Activated CD8-positive, alpha-beta T cell treated with anti-CD3 and anti-CD28 coated beads, Interleukin-2, amount 10 ng/mL, durations not matched to agents 7 days and 5 days (primary cell): ENCODE measurements around the gene LTBP4. TPM values are rescaled to one million over a fixed set of nuclear protein-coding genes. Genes with fewer than 3 reads are reported as not detected.

ENCODE experiments used
- ATAC-seq: fragments of 150-1000 bp; cut with Tn5 transposase; one replicate; pipeline ENCODE4 v1.10.0; 2021; ENCODE audit warnings: moderate library complexity
- CTCF ChIA-PET: fragments of 350-600 bp; sonication (Branson Sonifier 250); formaldehyde crosslinking; loops from one replicate; lab custom pipeline; 2021; ENCODE audit warnings: antibody characterized with exemption; lab: Charles Lee
- POLR2A ChIA-PET: fragments of 350-600 bp; sonication (Branson Sonifier 250); formaldehyde crosslinking; loops from one replicate; lab custom pipeline; 2021; ENCODE audit warnings: antibody characterized with exemption; lab: Charles Lee
- DNase-seq: peaks from one replicate; pipeline ENCODE4 v3.0.0-alpha.2; 2020
- H3K27ac Mint-ChIP-seq: one replicate; pipeline ENCODE4 v1.8.0; 2021; ENCODE audit warnings: mild to moderate bottlenecking, mixed read lengths
- H3K27me3 Mint-ChIP-seq: one replicate; pipeline ENCODE4 v1.8.0; 2021; ENCODE audit warnings: low read depth, mixed read lengths
- H3K36me3 Mint-ChIP-seq: one replicate; pipeline ENCODE4 v1.8.0; 2021; ENCODE audit warnings: low read depth, mixed read lengths
- H3K4me1 Mint-ChIP-seq: one replicate; pipeline ENCODE4 v1.8.0; 2021; ENCODE audit warnings: low read depth, mixed read lengths
- H3K4me3 Mint-ChIP-seq: one replicate; pipeline ENCODE4 v1.8.0; 2021; ENCODE audit warnings: mild to moderate bottlenecking, mixed read lengths
- H3K9me3 Mint-ChIP-seq: one replicate; pipeline ENCODE4 v1.8.0; 2022; ENCODE audit warnings: mixed read lengths; ENCODE audit not compliant: insufficient read depth
- total RNA-seq, 2 experiments: library from RNA; stranded (reverse); gene quantifications; one replicate each; pipeline ENCODE4 v1.2.3, GENCODE V29; 2021

The LTBP4 gene
- total RNA-seq, 2 experiments from 2014 or later: 54.3 to 54.7 TPM

GRCh38 chr19:40599331-40599901 lies 1.8 kb upstream of the LTBP4 start:
- ATAC-seq (no peak), DNase-seq (peak; percentile 46)
- ChIA-PET POLR2A (interaction anchor here (2.1 kb wide), 1 partner anchor 51 kb away, joined by 7 read pairs; no protein-coding TSS in a partner anchor), CTCF (interaction anchor here (1.0 to 8.5 kb wide), 12 partner anchors 14 to 459 kb away, joined by 3 to 62 read pairs (median 4); partner anchors contain the start of gene BLVRB)
- Mint-ChIP-seq H3K4me3 (peak overlapping the region; percentile 4), H3K4me1 (peaks cover 65% of the 10 kb centered on the region), H3K36me3 (no peaks in the 10 kb centered on the region), H3K27ac (no peak overlapping the region), H3K9me3 (no peaks in the 10 kb centered on the region), H3K27me3 (peaks cover 49% of the 10 kb centered on the region)

GRCh38 chr19:40599902-40600569 lies 1.1 kb upstream of the LTBP4 start:
- peaks cover 65% of the 10 kb centered on the region for H3K4me1 Mint-ChIP-seq
- ATAC-seq (no peak), DNase-seq (no peak)
- no peak overlapping the region for H3K27ac Mint-ChIP-seq
- H3K36me3 Mint-ChIP-seq: no peaks in the 10 kb centered on the region
- POLR2A ChIA-PET: interaction anchor here (0.6 to 2.1 kb wide), 4 partner anchors 10 to 1270 kb away, joined by 3 to 7 read pairs (median 4); no protein-coding TSS in a partner anchor
- peak overlapping the region; percentile 4 for H3K4me3 Mint-ChIP-seq
- no peaks in the 10 kb centered on the region for H3K9me3 Mint-ChIP-seq
- CTCF ChIA-PET: interaction anchor here (1.0 to 8.5 kb wide), 15 partner anchors 10 to 295 kb away, joined by 3 to 62 read pairs (median 4); partner anchors contain the start of gene BLVRB
- peaks cover 47% of the 10 kb centered on the region for H3K27me3 Mint-ChIP-seq

DNA sequence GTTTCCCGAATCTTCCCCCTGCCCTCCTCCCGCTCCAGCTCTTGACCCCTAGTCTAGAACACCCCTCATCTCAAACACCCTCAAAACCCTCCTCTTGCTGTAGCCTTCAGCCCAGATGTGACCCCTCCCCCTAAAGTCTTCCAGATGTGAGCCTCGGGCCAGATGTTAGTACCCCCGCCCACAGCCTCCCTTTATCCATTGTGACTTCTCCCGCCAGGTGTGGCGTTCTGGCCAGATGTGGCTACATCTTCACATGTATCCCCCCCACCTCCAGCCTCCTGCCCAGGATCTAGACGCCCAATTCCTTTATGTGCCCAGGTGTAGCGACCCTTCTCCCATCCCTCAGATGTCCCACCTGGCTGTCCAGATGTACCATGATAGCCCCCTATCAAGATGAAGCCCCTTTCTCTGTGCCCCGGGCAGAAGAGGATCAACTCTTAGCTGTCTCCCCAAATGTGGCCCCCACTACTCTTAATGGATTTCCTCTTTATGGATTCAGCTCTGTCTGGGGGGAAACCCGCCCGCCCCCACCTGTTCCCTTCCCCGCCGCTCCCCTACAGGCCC lies 517 bp upstream of the LTBP4 start:
- H3K4me3 Mint-ChIP-seq: peak overlapping the region; percentile 49
- H3K27me3 Mint-ChIP-seq: peaks cover 47% of the 10 kb centered on the region
- no peak for DNase-seq
- no peak for ATAC-seq
- no peak overlapping the region for H3K27ac Mint-ChIP-seq
- no peaks in the 10 kb centered on the region for H3K9me3 Mint-ChIP-seq
- ChIA-PET POLR2A (interaction anchor here (0.6 to 1.5 kb wide), 3 partner anchors 10 to 1269 kb away, joined by 3 to 4 read pairs (median 3); no protein-coding TSS in a partner anchor), CTCF (interaction anchor here (1.2 to 8.5 kb wide), 10 partner anchors 9 to 295 kb away, joined by 3 to 62 read pairs (median 9); partner anchors contain the start of gene BLVRB)
- no peaks in the 10 kb centered on the region for H3K36me3 Mint-ChIP-seq
- H3K4me1 Mint-ChIP-seq: peaks cover 68% of the 10 kb centered on the region

GRCh38 chr19:40603071-40603388 lies 1.9 kb downstream of the LTBP4 start:
- peaks cover 80% of the 10 kb centered on the region for H3K4me1 Mint-ChIP-seq
- no peak for DNase-seq

GRCh38 chr19:40603389-40604170 lies 2.4 kb downstream of the LTBP4 start:
- ChIA-PET POLR2A (interaction anchor here (0.7 to 4.0 kb wide), 2 partner anchors 11 to 25 kb away, joined by 3 to 33 read pairs; no protein-coding TSS in a partner anchor), CTCF (interaction anchor here (0.8 to 8.5 kb wide), 19 partner anchors 8 to 462 kb away, joined by 3 to 62 read pairs (median 6); partner anchors contain the start of genes ACTMAP, BLVRB and SNRPA)
- ATAC-seq (peak; percentile 79), DNase-seq (peak; percentile 99)
- peak overlapping the region; percentile 80 for H3K4me3 Mint-ChIP-seq
- H3K27ac Mint-ChIP-seq: peak overlapping the region; percentile 92
- peaks cover 33% of the 10 kb centered on the region for H3K27me3 Mint-ChIP-seq
- H3K36me3 Mint-ChIP-seq: no peaks in the 10 kb centered on the region
- H3K9me3 Mint-ChIP-seq: no peaks in the 10 kb centered on the region
- H3K4me1 Mint-ChIP-seq: peaks cover 78% of the 10 kb centered on the region

More at GRCh38 chr19:40603071-40603388, 1.9 kb downstream of the LTBP4 start:
- Mint-ChIP-seq H3K27ac (no peak overlapping the region), H3K27me3 (peaks cover 36% of the 10 kb centered on the region), H3K9me3 (no peaks in the 10 kb centered on the region), H3K4me3 (no peak overlapping the region), H3K36me3 (no peaks in the 10 kb centered on the region)
- no peak for ATAC-seq
- POLR2A ChIA-PET: interaction anchor here (0.6 to 4.0 kb wide), 2 partner anchors 12 to 825 kb away, joined by 3 to 33 read pairs; no protein-coding TSS in a partner anchor
- CTCF ChIA-PET: interaction anchor here (1.0 to 8.5 kb wide), 18 partner anchors 8 to 462 kb away, joined by 3 to 62 read pairs (median 8); partner anchors contain the start of genes ACTMAP, BLVRB and SNRPA

DNA sequence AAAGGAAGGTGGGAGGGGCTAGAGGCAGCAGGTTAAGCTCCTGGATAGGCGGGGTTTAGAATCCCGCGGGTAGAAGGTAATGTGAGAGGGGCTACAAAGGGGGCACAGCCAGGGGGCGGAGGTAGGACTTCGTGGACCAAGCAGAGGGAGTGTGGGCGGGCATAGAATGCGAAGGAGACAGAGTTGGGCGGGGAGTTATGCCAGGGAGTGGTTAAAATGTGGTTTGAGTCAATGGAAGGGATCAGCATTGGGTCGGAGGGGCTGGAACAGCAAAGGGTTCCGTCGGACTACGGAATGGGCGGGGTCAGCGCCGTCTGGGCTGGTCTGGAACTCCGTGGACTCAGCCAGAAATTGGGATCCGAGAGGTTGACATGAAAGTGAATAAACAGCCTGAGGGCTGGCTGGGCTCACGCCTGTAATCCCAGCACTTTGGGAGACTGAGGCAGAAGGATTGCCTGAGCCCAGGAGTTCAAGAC lies 3.0 kb downstream of the LTBP4 start:
- CTCF ChIA-PET: interaction anchor here (0.8 to 8.5 kb wide), 16 partner anchors 9 to 183 kb away, joined by 3 to 62 read pairs (median 6); partner anchors contain the start of genes ACTMAP, BLVRB, RAB4B and SNRPA
- Mint-ChIP-seq H3K27me3 (peaks cover 29% of the 10 kb centered on the region), H3K4me1 (peaks cover 78% of the 10 kb centered on the region), H3K4me3 (peak overlapping the region; percentile 80), H3K27ac (peak overlapping the region; percentile 92), H3K9me3 (no peaks in the 10 kb centered on the region), H3K36me3 (no peaks in the 10 kb centered on the region)
- ATAC-seq (no peak), DNase-seq (no peak)
- POLR2A ChIA-PET: interaction anchor here (0.7 to 4.0 kb wide), 2 partner anchors 10 to 26 kb away, joined by 3 to 33 read pairs; no protein-coding TSS in a partner anchor

DNA sequence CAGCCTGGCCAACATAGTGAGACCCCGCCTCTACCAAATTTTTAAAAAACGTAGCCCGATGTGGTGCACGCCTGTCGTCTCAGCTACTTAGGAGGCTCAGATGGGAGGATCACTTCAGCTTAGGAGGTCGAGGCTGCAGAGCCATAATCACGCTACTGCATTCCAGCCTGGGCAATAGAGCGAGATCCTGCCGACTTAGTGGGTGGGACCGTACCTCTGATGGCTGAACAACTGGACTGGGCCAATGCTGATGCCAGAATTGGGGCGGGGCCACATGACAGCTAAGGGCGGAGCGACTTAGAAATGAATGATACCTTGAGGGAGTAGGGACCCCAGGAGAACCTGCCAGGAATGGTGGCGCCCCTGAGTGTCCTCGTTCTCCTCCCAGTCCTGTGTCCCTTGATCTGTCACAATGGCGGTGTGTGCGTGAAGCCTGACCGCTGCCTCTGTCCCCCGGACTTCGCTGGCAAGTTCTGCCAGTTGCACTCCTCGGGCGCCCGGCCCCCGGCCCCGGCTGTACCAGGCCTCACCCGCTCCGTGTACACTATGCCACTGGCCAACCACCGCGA lies 3.6 kb downstream of the LTBP4 start:
- Mint-ChIP-seq H3K4me3 (peak overlapping the region; percentile 80), H3K27me3 (peaks cover 23% of the 10 kb centered on the region), H3K9me3 (no peaks in the 10 kb centered on the region), H3K36me3 (no peaks in the 10 kb centered on the region), H3K27ac (peak overlapping the region; percentile 92), H3K4me1 (peaks cover 77% of the 10 kb centered on the region)
- ChIA-PET POLR2A (interaction anchor here (0.9 to 4.0 kb wide), 5 partner anchors 10 to 174 kb away, joined by 3 to 33 read pairs (median 3); partner anchors contain the start of gene RAB4B), CTCF (interaction anchor here (0.8 to 8.5 kb wide), 15 partner anchors 10 to 300 kb away, joined by 3 to 62 read pairs (median 5); partner anchors contain the start of genes BLVRB and RAB4B)
- DNase-seq: peak; percentile 44
- peak; percentile 0 for ATAC-seq

- ATAC-seq (peak; percentile 57), DNase-seq (peak; percentile 92)
- no peaks in the 10 kb centered on the region for H3K36me3 Mint-ChIP-seq
- peaks cover 81% of the 10 kb centered on the region for H3K4me1 Mint-ChIP-seq
- H3K27me3 Mint-ChIP-seq: peaks cover 19% of the 10 kb centered on the region
- H3K27ac Mint-ChIP-seq: peak overlapping the region; percentile 92
- H3K4me3 Mint-ChIP-seq: peak overlapping the region; percentile 80
- no peaks in the 10 kb centered on the region for H3K9me3 Mint-ChIP-seq
- POLR2A ChIA-PET: interaction anchor here (0.9 to 4.0 kb wide), 5 partner anchors 9 to 173 kb away, joined by 3 to 33 read pairs (median 3); partner anchors contain the start of gene RAB4B
- CTCF ChIA-PET: interaction anchor here (0.8 to 8.5 kb wide), 15 partner anchors 9 to 704 kb away, joined by 3 to 62 read pairs (median 4); partner anchors contain the start of genes BLVRB and RAB4B
Observed at GRCh38 chr19:40605216-40605971, 4.2 kb downstream of the LTBP4 start.

- no peak for DNase-seq
- H3K4me3 Mint-ChIP-seq: peak overlapping the region; percentile 42
Observed at GRCh38 chr19:40607311-40608239, 6.4 kb downstream of the LTBP4 start.

More at GRCh38 chr19:40607311-40608239, 6.4 kb downstream of the LTBP4 start:
- POLR2A ChIA-PET: no interaction called here
- H3K9me3 Mint-ChIP-seq: no peaks in the 10 kb centered on the region
- CTCF ChIA-PET: interaction anchor here (6.1 kb wide), 1 partner anchor 27 kb away, joined by 58 read pairs; no protein-coding TSS in a partner anchor
- H3K36me3 Mint-ChIP-seq: no peaks in the 10 kb centered on the region
- peaks cover 81% of the 10 kb centered on the region for H3K4me1 Mint-ChIP-seq
- ATAC-seq: no peak
- H3K27me3 Mint-ChIP-seq: peaks cover 6% of the 10 kb centered on the region
- H3K27ac Mint-ChIP-seq: peak overlapping the region; percentile 40
